Astrocyte of the spinal cord (primary cell): Measurements from ENCODE around the gene F7.

Experiments
- DNase-seq: peaks from one replicate; pipeline ENCODE4 v3.0.0; 2011; ENCODE audit warnings: low read depth, low spot score
- H3K4me3 ChIP-seq: 2 replicates; pipeline ENCODE4 v1.5.1; 2011; ENCODE audit warnings: low read depth, mild to moderate bottlenecking, low read length, moderate library complexity
- CTCF ChIP-seq: IDR thresholded peaks from 2 replicates; pipeline ENCODE4 v1.5.1; 2012; ENCODE audit warnings: low read depth, mild to moderate bottlenecking, low read length, inconsistent platforms
- in situ Hi-C: cut with HindIII; loops from 2 replicates; pipeline ENCODE4 v1.10.0; 2017; ENCODE audit warnings: low sequenced_read_pairs

The F7 gene

GRCh38 chr13:113115363-113116205 lies 10.0 kb downstream of the F7 start:
- no peak overlapping the region for H3K4me3 ChIP-seq
- in situ Hi-C loops = no loop called here
- DNase-seq = no peak
- TF ChIP-seq CTCF = no peak

- no peak for TF ChIP-seq CTCF
- no peak for DNase-seq
- H3K4me3 ChIP-seq = no peak overlapping the region
- in situ Hi-C loops = no loop called here
Observed at GRCh38 chr13:113116206-113116800, 10.7 kb downstream of the F7 start.

- DNase-seq = no peak
- no peak for TF ChIP-seq CTCF
- in situ Hi-C loops = no loop called here
- no peak overlapping the region for H3K4me3 ChIP-seq
Observed at GRCh38 chr13:113116871-113117271, 11.3 kb downstream of the F7 start.

- no peak for TF ChIP-seq CTCF
- H3K4me3 ChIP-seq = no peak overlapping the region
- no peak for DNase-seq
- in situ Hi-C loops = no loop called here
Observed at GRCh38 chr13:113117335-113117872, 11.8 kb downstream of the F7 start.

- no peak overlapping the region for H3K4me3 ChIP-seq
- in situ Hi-C loops = no loop called here
- no peak for DNase-seq
- no peak for TF ChIP-seq CTCF
Observed at GRCh38 chr13:113117911-113118260, 12.3 kb downstream of the F7 start.

- H3K4me3 ChIP-seq = no peak overlapping the region
- no peak for DNase-seq
- TF ChIP-seq CTCF = no peak
- in situ Hi-C loops = no loop called here
Observed at GRCh38 chr13:113118261-113119021, 12.8 kb downstream of the F7 start.
